Activated CD4-positive, alpha-beta T cell treated with anti-CD3 and anti-CD28 coated beads, Interleukin-2, amount 10 ng/mL, durations not matched to agents 7 days and 5 days (primary cell): ENCODE measurements around the gene IMPDH2. TPM values are rescaled to one million over a fixed set of nuclear protein-coding genes. Genes with fewer than 3 reads are reported as not detected.
A peak's percentile ranks its signal among the peaks of the same experiment; 100 is the strongest.

ENCODE experiments used
- CTCF ChIA-PET: fragments of 350-600 bp; sonication (Branson Sonifier 250); formaldehyde crosslinking; loops from one replicate; lab custom pipeline; 2021; ENCODE audit warnings: antibody characterized with exemption; lab: Charles Lee
- POLR2A ChIA-PET: fragments of 350-600 bp; sonication (Branson Sonifier 250); formaldehyde crosslinking; loops from one replicate; lab custom pipeline; 2021; ENCODE audit warnings: antibody characterized with exemption; lab: Charles Lee
- DNase-seq: peaks from one replicate; pipeline ENCODE4 v3.0.0-alpha.2; 2020
- H3K27ac Mint-ChIP-seq: one replicate; pipeline ENCODE4 v1.8.0; 2021; ENCODE audit warnings: mild to moderate bottlenecking, moderate library complexity, mixed read lengths
- H3K27me3 Mint-ChIP-seq: one replicate; pipeline ENCODE4 v1.8.0; 2021; ENCODE audit warnings: mixed read lengths
- H3K36me3 Mint-ChIP-seq: one replicate; pipeline ENCODE4 v1.8.0; 2021; ENCODE audit warnings: low read depth, mixed read lengths
- H3K4me1 Mint-ChIP-seq: one replicate; pipeline ENCODE4 v1.8.0; 2021; ENCODE audit warnings: mixed read lengths
- H3K4me3 Mint-ChIP-seq: one replicate; pipeline ENCODE4 v1.8.0; 2021; ENCODE audit warnings: mild to moderate bottlenecking, moderate library complexity, mixed read lengths
- H3K9me3 Mint-ChIP-seq: one replicate; pipeline ENCODE4 v1.8.0; 2021; ENCODE audit warnings: mixed read lengths
- microRNA-seq: library from miRNA; unstranded; fragments of <30 nt; microRNA quantifications from one replicate; pipeline ENCODE4 v1.2.0, GENCODE V29; 2021; ENCODE audit warnings: borderline microRNAs expressed, borderline replicate concordance
- total RNA-seq, 2 experiments: library from RNA; stranded (reverse); gene quantifications; one replicate each; pipeline ENCODE4 v1.2.3, GENCODE V29; 2021

IMPDH2 gene
- total RNA-seq, 2 experiments from 2014 or later: 152 to 159 TPM

DNA sequence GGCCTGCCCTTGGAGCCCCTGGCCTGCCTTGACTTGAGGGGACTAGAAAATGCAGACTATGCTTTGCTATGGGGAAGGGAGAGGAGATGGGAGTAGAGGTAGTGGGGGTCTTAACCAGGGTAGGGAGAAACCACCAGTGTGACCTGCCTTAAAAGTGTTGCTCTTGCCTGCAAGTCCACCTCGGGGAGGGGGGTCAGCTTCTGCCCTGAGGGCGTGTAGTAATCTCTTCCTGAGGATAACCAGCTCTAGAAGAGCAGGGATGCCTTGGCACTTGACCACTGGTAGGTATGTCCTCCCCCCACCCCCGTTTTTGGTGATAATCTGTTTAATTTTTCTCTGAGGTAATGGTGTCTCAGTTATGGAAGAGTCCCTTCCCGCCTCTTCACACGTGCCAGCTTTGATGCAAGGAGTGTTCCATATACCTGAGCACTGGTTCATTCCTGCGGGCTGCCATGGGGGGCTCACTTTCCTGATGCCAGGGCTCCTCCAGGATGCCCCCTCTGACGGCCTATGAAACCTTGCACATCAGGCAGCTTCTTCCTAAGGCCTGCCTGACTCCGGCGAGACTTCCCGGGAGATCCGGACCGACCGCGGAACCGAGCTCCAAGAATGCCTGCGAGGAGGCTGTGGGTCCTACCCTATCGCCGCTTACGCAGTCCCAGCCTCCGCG is 39.9 kb downstream of the IMPDH2 start:
- peak overlapping the region; percentile 87 for H3K4me3 Mint-ChIP-seq
- no peak for DNase-seq
- ChIA-PET POLR2A (interaction anchor here (1.7 kb wide), 1 partner anchor 18 kb away, joined by 9 read pairs; the partner anchor contains the start of gene WDR6), CTCF (interaction anchor here (0.9 to 3.9 kb wide), 9 partner anchors 15 to 115 kb away, joined by 3 to 23 read pairs (median 6); partner anchors contain the start of genes NDUFAF3, QARS1 and WDR6)
- peak overlapping the region; percentile 92 for H3K27ac Mint-ChIP-seq
- peaks cover 21% of the 10 kb centered on the region for H3K36me3 Mint-ChIP-seq
- H3K27me3 Mint-ChIP-seq: no peaks in the 10 kb centered on the region
- H3K4me1 Mint-ChIP-seq: peaks cover 51% of the 10 kb centered on the region
- no peaks in the 10 kb centered on the region for H3K9me3 Mint-ChIP-seq

DNA sequence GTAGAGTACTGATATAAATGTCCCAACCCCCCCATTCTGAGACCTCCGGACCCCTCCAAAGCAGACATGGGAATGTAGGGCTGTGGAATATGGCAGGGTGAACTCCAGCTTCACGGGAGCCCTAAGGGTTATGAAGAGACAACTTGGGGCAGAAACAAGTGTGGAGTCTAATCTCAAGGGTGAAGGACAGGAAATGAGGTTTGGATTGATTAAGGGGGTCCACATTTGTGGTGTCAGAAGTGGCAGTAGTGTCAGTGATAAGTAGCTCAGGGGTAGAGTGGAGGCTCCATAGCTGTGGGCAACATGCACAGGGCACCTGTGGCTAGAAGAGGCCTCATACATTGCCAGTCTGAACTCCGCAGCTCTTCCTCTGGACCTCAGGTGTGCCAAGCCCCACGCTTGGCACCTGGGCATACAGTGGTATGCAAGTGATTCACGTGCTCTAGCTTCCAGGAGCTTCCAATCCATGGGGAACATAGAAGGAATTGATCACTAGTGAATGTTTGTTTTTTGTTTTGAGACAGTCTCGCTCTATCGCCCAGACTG is 43.3 kb downstream of the IMPDH2 start:
- no peak for DNase-seq
- ChIA-PET POLR2A (no interaction called here), CTCF (interaction anchor here (0.8 to 3.2 kb wide), 6 partner anchors 10 to 550 kb away, joined by 3 to 33 read pairs (median 4); partner anchors contain the start of genes NDUFAF3 and WDR6)
- Mint-ChIP-seq H3K27ac (no peak overlapping the region), H3K9me3 (no peaks in the 10 kb centered on the region), H3K36me3 (peaks cover 29% of the 10 kb centered on the region), H3K4me1 (peaks cover 27% of the 10 kb centered on the region), H3K27me3 (no peaks in the 10 kb centered on the region), H3K4me3 (no peak overlapping the region)

- Mint-ChIP-seq H3K4me3 (no peak overlapping the region), H3K36me3 (peaks cover 31% of the 10 kb centered on the region), H3K4me1 (peaks cover 22% of the 10 kb centered on the region), H3K9me3 (no peaks in the 10 kb centered on the region), H3K27me3 (no peaks in the 10 kb centered on the region), H3K27ac (peak overlapping the region; percentile 52)
- ChIA-PET CTCF (interaction anchor here (0.5 to 1.9 kb wide), 6 partner anchors 9 to 263 kb away, joined by 3 to 6 read pairs (median 4); partner anchors contain the start of gene NDUFAF3), POLR2A (no interaction called here)
- no peak for DNase-seq
Observed at GRCh38 chr3:48984663-48985062, 44.5 kb downstream of the IMPDH2 start.

DNA sequence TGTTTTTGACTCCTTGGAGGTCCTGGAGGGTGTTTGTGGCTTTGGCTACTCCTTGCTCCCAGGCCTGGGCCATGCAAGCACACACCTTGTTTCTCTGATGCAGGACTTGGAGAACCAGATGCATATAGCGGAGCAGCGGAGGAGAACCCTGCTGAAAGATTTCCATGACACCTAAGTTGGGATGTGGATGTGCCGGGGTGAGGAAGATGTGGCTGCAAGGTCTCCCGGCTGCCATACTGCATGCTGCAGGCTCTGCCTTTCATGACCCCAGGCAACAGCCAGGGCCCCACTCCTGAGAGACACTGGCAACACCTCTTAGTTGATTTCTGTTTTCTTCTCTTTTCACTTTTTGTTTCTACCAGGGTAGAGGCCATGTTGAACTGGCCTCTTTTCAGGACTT is 46.1 kb downstream of the IMPDH2 start:
- ChIA-PET CTCF (interaction anchor here (1.0 to 1.4 kb wide), 2 partner anchors 120 to 347 kb away, joined by 3 to 4 read pairs; no protein-coding TSS in a partner anchor), POLR2A (no interaction called here)
- Mint-ChIP-seq H3K9me3 (no peaks in the 10 kb centered on the region), H3K4me1 (peaks cover 10% of the 10 kb centered on the region), H3K27me3 (no peaks in the 10 kb centered on the region), H3K4me3 (no peak overlapping the region), H3K27ac (no peak overlapping the region), H3K36me3 (peaks cover 36% of the 10 kb centered on the region)
- no peak for DNase-seq

DNA sequence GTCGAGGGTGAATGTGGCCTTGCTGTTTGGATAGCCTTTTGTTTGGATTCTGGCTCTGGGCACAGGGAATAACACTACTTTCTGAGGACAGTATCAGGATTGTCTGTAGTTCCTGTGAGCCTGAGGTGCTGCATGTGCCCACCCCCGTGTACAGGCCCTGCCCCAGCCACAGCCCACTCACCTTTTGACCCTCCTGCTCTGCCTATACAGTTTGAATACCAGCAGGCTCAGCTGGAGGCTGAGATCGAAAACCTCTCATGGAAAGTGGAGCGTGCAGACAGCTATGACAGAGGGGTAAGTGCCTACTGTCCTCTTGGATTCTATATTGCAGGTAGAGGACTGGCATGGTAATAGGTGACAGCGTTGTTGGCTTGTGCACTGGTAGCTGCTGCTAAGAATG is 46.5 kb downstream of the IMPDH2 start:
- no peak for DNase-seq
- peaks cover 37% of the 10 kb centered on the region for H3K36me3 Mint-ChIP-seq
- H3K9me3 Mint-ChIP-seq: no peaks in the 10 kb centered on the region
- no peak overlapping the region for H3K4me3 Mint-ChIP-seq
- ChIA-PET CTCF (interaction anchor here (1.4 kb wide), 1 partner anchor 120 kb away, joined by 4 read pairs; no protein-coding TSS in a partner anchor), POLR2A (no interaction called here)
- H3K27ac Mint-ChIP-seq: no peak overlapping the region
- H3K4me1 Mint-ChIP-seq: peaks cover 6% of the 10 kb centered on the region
- H3K27me3 Mint-ChIP-seq: no peaks in the 10 kb centered on the region

GRCh38 chr3:48982016-48982415 is 47.2 kb downstream of the IMPDH2 start:
- H3K27me3 Mint-ChIP-seq: no peaks in the 10 kb centered on the region
- peaks cover 37% of the 10 kb centered on the region for H3K36me3 Mint-ChIP-seq
- CTCF ChIA-PET: interaction anchor here (1.4 kb wide), 1 partner anchor 119 kb away, joined by 4 read pairs; no protein-coding TSS in a partner anchor
- no peaks in the 10 kb centered on the region for H3K9me3 Mint-ChIP-seq
- DNase-seq: no peak
- H3K4me1 Mint-ChIP-seq: peaks cover 4% of the 10 kb centered on the region
- no peak overlapping the region for H3K4me3 Mint-ChIP-seq
- no peak overlapping the region for H3K27ac Mint-ChIP-seq
- POLR2A ChIA-PET: interaction anchor here (0.5 kb wide), 1 partner anchor 166 kb away, joined by 5 read pairs; no protein-coding TSS in a partner anchor

DNA sequence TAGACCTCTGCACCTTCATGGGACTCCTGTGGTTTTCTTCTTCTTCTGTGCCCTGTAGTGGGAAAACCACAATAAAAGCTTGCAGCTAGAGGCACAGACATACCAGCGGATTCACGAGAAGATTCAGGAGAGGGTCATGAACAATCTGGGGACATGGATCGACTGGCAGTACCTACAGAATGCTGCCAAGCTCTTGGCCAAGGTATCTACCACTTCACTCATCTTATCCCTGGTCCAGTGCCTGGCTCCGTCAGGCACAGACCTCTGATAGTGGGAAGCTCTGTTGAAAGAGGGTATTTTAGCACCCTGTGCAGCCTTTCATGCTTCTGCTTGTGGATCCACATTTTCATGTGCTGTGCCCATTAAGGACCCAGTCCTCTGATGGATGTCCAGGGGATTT is 48.9 kb downstream of the IMPDH2 start:
- H3K27ac Mint-ChIP-seq: no peak overlapping the region
- H3K36me3 Mint-ChIP-seq: peaks cover 37% of the 10 kb centered on the region
- DNase-seq: no peak
- no peaks in the 10 kb centered on the region for H3K9me3 Mint-ChIP-seq
- ChIA-PET CTCF (interaction anchor here (0.6 to 1.1 kb wide), 2 partner anchors 7 to 31 kb away, joined by 4 read pairs; no protein-coding TSS in a partner anchor), POLR2A (no interaction called here)
- H3K4me3 Mint-ChIP-seq: no peak overlapping the region
- H3K4me1 Mint-ChIP-seq: no peaks in the 10 kb centered on the region
- H3K27me3 Mint-ChIP-seq: no peaks in the 10 kb centered on the region

DNA sequence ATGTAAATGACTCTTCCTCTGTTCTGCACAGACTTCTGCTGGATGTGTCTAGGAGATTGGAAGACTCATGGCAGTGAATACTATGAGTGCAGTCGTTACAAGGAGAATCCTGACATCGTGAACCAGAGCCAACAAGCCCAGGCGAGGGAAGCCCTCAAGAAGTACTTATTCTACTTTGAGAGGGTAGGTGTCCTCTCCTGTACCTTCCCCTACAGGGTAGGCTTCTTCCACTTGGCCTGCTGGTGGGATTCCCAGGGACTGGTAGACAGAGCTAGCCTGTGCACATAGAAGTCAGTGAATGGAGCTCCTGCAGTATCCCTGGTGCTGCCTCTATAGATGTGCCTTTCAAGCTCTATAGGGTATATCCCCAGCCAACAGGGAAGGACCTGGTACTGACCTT is 49.7 kb downstream of the IMPDH2 start:
- CTCF ChIA-PET: interaction anchor here (0.6 to 1.1 kb wide), 2 partner anchors 8 to 221 kb away, joined by 3 to 4 read pairs; no protein-coding TSS in a partner anchor
- Mint-ChIP-seq H3K9me3 (no peaks in the 10 kb centered on the region), H3K4me1 (peaks cover 4% of the 10 kb centered on the region), H3K36me3 (peaks cover 42% of the 10 kb centered on the region), H3K4me3 (no peak overlapping the region), H3K27me3 (no peaks in the 10 kb centered on the region), H3K27ac (no peak overlapping the region)
- no peak for DNase-seq
- POLR2A ChIA-PET: no interaction called here

Small RNAs within 50 kb of the gene (microRNA-seq; reads per million reads assigned to microRNA genes)
- gene MIR191: 6,140 reads per million, percentile 95 among the genes with 10 or more reads in this experiment
- 5,769 reads per million, percentile 94 among the genes with 10 or more reads in this experiment for gene MIR425

Other genes with a start within 250 kb of the IMPDH2 start
- gene PRKAR2A, start 181.5 kb downstream of the IMPDH2 start, total RNA-seq: 10 to 100 TPM; 26.4 to 27.2 TPM
- 10 to 100 TPM; 35.2 to 40.6 TPM for gene SLC25A20, start 130.5 kb downstream of the IMPDH2 start, total RNA-seq
- gene ARIH2, start 110.6 kb downstream of the IMPDH2 start, total RNA-seq: 10 to 100 TPM; 91.0 to 95.0 TPM
- gene P4HTM, start 39.2 kb downstream of the IMPDH2 start, total RNA-seq: 10 to 100 TPM; 45.3 to 47.6 TPM
- gene WDR6, start 22.0 kb downstream of the IMPDH2 start, total RNA-seq: 100 to 1,000 TPM; 144 to 157 TPM
- 10 to 100 TPM; 20.7 to 22.0 TPM for gene DALRD3, start 10.8 kb downstream of the IMPDH2 start, total RNA-seq
- 10 to 100 TPM; 84.5 to 93.2 TPM for gene NDUFAF3, start 7.3 kb downstream of the IMPDH2 start, total RNA-seq
- gene QRICH1, start 64.7 kb upstream of the IMPDH2 start, total RNA-seq: 100 to 1,000 TPM; 140 to 164 TPM
- 100 to 1,000 TPM; 246 to 326 TPM for gene QARS1, start 75.4 kb upstream of the IMPDH2 start, total RNA-seq
- gene USP19, start 91.4 kb upstream of the IMPDH2 start, total RNA-seq: 10 to 100 TPM; 63.5 to 72.6 TPM
- not detected for gene LAMB2, start 103.7 kb upstream of the IMPDH2 start, total RNA-seq
- gene CCDC71, start 136.9 kb upstream of the IMPDH2 start, total RNA-seq: 10 to 100 TPM; 21.7 to 22.2 TPM
- gene KLHDC8B, start 142.2 kb upstream of the IMPDH2 start, total RNA-seq: 1 to 10 TPM; 1.5 to 1.7 TPM
- 10 to 100 TPM; 12.2 to 13.5 TPM for gene C3orf62, start 247.8 kb upstream of the IMPDH2 start, total RNA-seq